A549 (cell line): ENCODE data around the gene METAP2.

Experiments used
- HOXA7 ChIP-seq: fragments of 250-450 bp; sonication (Bioruptor Pico); IDR thresholded peaks from 2 replicates; pipeline ENCODE4 v1.5.0; 2020; ENCODE audit warnings: mild to moderate bottlenecking, moderate library complexity
- MAZ ChIP-seq: fragments of 150-350 bp; IDR thresholded peaks from 2 replicates; pipeline ENCODE4 v1.6.1; 2014; ENCODE audit warnings: antibody characterized with exemption, low read depth, low read length, borderline replicate concordance

DNA sequence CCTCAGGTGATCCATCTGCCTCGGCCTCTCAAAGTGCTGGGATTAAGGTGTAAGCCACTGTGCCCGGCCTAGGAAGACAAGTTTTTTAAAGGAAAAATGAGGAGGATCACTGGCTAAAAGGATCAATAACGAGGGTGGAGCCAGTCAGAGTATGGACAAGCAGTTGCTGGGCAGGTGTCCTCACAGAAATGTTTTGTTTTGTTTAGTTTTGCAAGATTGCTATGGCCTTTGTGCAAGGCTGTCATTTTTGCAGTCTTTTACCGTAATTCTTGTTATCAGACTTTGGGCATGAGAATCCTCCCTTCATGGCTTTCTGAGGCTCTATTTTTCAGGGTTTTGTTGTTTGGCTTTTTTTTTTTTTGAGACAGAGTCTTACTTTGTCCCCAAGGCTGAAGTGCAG lies 11.9 kb upstream of the METAP2 start:
- TF ChIP-seq HOXA7 (CRISPR knock-in tag) (no peak), MAZ (no peak)
